Measurements from ENCODE around the gene ZNF850. TPM values are rescaled to one million over a fixed set of nuclear protein-coding genes. Genes with fewer than 3 reads are reported as not detected.
"Not testable (repeated sequence)": the region's sequence is repeated elsewhere in the genome, so short reads cannot be mapped to it uniquely, and the experiment has no call there.

ZNF850 gene
- total RNA-seq, 1 donor from 2014 or later: 16.7 TPM

DNA sequence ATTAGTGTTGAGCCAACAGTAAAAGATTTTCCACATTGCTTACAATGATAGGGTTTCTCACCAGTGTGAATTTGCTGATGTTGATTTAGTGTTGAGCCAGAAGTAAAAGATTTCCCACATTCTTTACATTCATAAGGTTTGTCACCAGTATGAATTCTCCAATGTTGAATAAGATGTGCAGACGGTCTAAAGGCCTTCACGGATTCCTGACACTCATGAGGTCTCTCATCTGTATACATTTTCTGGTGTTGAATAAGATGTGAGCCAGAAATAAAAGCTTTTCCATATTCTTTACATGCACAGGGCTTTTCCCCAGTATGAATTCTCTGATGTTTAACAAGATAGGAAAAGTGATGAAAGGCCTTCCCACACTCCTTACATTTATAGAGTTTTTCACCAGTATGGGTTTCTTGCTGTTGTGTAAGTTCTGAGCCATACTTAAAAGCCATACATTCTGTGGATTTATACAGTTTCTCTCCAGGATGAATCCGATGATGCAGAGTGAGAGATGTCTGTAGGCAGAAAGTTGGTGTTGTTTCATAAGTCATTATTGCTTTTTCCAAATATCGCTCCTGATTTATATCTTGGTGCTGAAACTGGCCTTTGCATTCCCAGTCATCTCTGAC lies 22.4 kb downstream of the ZNF850 start:
- no peaks in the 10 kb centered on the region for H3K27me3 Mint-ChIP-seq (ENCODE audit: low read depth)

DNA sequence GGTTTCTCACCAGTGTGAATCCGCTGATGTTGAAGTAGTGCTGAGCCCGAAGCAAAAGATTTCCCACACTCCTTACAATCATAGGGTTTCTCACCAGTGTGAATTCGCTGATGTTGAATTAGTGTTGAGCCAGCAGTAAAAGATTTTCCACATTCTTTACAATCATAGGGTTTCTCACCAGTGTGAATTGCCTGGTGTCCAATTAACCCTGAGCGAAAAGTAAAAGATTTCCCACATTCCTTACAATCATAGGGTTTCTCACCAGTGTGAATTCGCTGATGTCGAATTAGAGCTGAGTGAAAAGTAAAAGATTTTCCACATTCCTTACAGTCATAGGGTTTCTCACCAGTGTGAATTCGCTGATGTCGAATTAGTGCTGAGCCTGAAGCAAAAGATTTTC lies 23.0 kb downstream of the ZNF850 start:
- H3K27ac Mint-ChIP-seq (ENCODE audit: unreplicated experiment); H3K4me1 Mint-ChIP-seq: not testable (repeated sequence)

More for the DNA sequence above, 22.4 kb downstream of the ZNF850 start:
- H3K4me3 Mint-ChIP-seq: no peak overlapping the region
- TF ChIP-seq, protein P1, sequence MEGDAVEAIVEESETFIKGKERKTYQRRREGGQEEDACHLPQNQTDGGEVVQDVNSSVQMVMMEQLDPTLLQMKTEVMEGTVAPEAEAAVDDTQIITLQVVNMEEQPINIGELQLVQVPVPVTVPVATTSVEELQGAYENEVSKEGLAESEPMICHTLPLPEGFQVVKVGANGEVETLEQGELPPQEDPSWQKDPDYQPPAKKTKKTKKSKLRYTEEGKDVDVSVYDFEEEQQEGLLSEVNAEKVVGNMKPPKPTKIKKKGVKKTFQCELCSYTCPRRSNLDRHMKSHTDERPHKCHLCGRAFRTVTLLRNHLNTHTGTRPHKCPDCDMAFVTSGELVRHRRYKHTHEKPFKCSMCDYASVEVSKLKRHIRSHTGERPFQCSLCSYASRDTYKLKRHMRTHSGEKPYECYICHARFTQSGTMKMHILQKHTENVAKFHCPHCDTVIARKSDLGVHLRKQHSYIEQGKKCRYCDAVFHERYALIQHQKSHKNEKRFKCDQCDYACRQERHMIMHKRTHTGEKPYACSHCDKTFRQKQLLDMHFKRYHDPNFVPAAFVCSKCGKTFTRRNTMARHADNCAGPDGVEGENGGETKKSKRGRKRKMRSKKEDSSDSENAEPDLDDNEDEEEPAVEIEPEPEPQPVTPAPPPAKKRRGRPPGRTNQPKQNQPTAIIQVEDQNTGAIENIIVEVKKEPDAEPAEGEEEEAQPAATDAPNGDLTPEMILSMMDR (conservative IDR thresholded peaks at IDR 0.05): no peak
- peaks cover 87% of the 10 kb centered on the region for H3K36me3 Mint-ChIP-seq (ENCODE audit: low read depth)
- H3K9me3 Mint-ChIP-seq: peaks cover 40% of the 10 kb centered on the region
- H3K27ac Mint-ChIP-seq (ENCODE audit: unreplicated experiment): no peak overlapping the region
- no peak for DNase-seq (ENCODE audit: low read depth, low spot score)
- H3K4me1 Mint-ChIP-seq: no peaks in the 10 kb centered on the region

DNA sequence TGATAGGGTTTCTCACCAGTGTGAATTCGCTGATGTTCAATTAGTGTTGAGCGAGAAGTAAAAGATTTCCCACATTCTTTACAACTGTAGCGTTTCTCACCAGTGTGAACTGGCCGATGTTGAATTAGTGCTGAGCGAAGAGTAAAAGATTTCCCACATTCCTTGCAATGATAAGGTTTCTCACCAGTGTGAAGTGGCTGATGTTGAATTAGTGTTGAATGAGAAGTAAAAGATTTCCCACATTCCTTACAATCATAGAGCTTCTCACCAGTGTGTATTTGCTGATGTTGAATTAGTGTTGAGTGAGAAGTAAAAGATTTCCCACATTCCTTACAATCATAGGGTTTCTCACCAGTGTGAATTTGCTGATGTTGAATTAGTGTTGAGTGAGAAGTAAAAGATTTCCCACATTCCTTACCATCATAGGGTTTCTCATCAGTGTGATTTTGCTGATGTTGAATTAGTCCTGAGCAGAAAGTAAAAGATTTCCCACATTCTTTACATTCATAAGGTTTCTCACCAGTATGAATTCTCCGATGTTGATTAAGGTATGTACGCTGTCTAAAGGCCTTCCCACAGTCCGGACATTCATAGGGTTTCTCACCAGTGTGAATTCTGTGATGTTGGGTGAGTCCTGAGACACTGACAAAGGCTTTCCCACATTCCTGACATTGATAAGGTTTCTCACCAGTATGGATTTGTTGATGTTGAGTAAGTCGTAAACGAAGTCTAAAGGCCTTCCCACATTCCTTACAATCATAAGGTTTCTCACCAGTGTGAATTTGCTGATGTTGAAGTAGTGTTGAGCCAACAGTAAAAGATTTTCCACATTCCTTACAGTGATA lies 24.0 kb downstream of the ZNF850 start:
- DNase-seq (ENCODE audit: low read depth, low spot score): no peak
- peaks cover 86% of the 10 kb centered on the region for H3K36me3 Mint-ChIP-seq (ENCODE audit: low read depth)
- no peak overlapping the region for H3K4me3 Mint-ChIP-seq
- no peak overlapping the region for H3K27ac Mint-ChIP-seq (ENCODE audit: unreplicated experiment)
- no peaks in the 10 kb centered on the region for H3K4me1 Mint-ChIP-seq
- H3K27me3 Mint-ChIP-seq (ENCODE audit: low read depth): no peaks in the 10 kb centered on the region
- TF ChIP-seq, protein P1 (conservative IDR thresholded peaks at IDR 0.05): no peak
- H3K9me3 Mint-ChIP-seq: peaks cover 38% of the 10 kb centered on the region

More for the DNA sequence above, 23.0 kb downstream of the ZNF850 start:
- H3K27me3 Mint-ChIP-seq (ENCODE audit: low read depth); H3K4me3 Mint-ChIP-seq; DNase-seq (ENCODE audit: low read depth, low spot score): not testable (repeated sequence)
- Mint-ChIP-seq H3K36me3 (ENCODE audit: low read depth) (peaks cover 89% of the 10 kb centered on the region), H3K9me3 (peaks cover 40% of the 10 kb centered on the region)

DNA sequence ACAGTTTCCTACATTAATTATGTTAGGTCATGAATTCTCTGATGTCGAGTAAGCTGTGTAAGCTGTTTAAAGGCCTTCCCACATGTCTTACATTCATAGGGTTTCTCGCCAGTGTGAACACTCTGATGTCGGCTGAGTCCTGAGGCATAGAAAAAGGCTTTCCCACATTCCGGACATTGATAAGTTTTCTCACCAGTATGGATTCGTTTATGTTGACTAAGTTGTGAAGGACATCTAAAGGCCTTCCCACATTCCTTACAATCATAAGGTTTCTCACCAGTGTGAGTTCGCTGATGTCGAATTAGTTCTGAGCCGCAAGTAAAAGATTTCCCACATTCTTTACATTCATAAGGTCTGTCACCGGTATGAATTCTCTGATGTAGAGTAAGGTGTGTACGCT lies 24.9 kb downstream of the ZNF850 start:
- no peak for DNase-seq (ENCODE audit: low read depth, low spot score)
- H3K36me3 Mint-ChIP-seq (ENCODE audit: low read depth): peaks cover 87% of the 10 kb centered on the region
- H3K9me3 Mint-ChIP-seq: peaks cover 37% of the 10 kb centered on the region
- TF ChIP-seq, protein P1 (conservative IDR thresholded peaks at IDR 0.05): no peak
- no peaks in the 10 kb centered on the region for H3K27me3 Mint-ChIP-seq (ENCODE audit: low read depth)
- no peaks in the 10 kb centered on the region for H3K4me1 Mint-ChIP-seq
- H3K27ac Mint-ChIP-seq (ENCODE audit: unreplicated experiment): no peak overlapping the region
- H3K4me3 Mint-ChIP-seq: no peak overlapping the region

DNA sequence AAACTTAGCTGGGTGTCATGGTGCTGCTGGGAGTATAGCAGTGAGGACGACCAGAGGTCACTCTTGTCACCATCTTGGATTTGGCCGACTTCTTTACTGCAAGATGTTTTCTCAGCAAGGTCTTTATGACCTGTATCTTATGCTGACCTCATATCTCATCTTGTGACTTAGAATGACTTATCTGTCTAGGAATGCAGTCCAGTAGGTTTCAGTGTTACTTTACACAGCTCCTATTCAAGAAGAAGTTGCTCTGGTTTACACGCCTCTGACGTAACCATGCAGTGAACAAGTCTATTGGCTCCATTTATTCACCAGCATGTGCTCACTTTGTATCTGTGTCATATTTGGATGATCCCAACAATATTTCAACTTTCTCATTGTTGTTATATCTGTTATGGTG lies 26.7 kb downstream of the ZNF850 start:
- DNase-seq (ENCODE audit: low read depth, low spot score): no peak
- TF ChIP-seq, protein P1 (conservative IDR thresholded peaks at IDR 0.05): no peak
- Mint-ChIP-seq H3K27ac (ENCODE audit: unreplicated experiment) (no peak overlapping the region), H3K4me1 (no peaks in the 10 kb centered on the region), H3K9me3 (peaks cover 35% of the 10 kb centered on the region), H3K4me3 (no peak overlapping the region), H3K27me3 (ENCODE audit: low read depth) (no peaks in the 10 kb centered on the region), H3K36me3 (ENCODE audit: low read depth) (peaks cover 80% of the 10 kb centered on the region)

DNA sequence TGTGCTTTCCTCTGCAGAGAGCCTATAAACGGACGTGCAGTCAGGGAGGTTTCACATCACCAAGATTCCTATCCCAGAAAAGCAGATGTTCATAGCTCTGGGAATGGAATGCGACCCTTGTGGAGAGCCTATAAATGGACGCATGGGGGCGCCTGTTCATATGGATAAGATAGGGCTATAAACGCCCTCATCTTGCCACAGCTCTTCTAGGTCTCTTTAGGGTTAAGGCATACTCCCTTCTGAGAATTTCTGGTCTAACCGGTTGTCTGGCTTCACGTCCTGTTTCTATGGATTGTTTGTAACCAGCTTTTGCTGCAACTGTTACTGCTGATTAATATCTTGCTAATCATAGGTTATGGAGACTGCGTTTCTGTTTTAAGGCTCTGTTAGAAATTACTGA lies 36.4 kb downstream of the ZNF850 start:
- H3K4me1 Mint-ChIP-seq; DNase-seq (ENCODE audit: low read depth, low spot score); H3K27ac Mint-ChIP-seq (ENCODE audit: unreplicated experiment); H3K4me3 Mint-ChIP-seq; H3K27me3 Mint-ChIP-seq (ENCODE audit: low read depth): not testable (repeated sequence)
- Mint-ChIP-seq H3K36me3 (ENCODE audit: low read depth) (peaks cover 73% of the 10 kb centered on the region), H3K9me3 (peaks cover 40% of the 10 kb centered on the region)

All from neural crest cell (in vitro differentiated cells).